H1 (cell line): Measurements from ENCODE around the gene PHEX.

ENCODE experiments used
- BACH1 ChIP-seq: IDR thresholded peaks from 2 replicates; pipeline ENCODE4 v1.6.1; 2012; ENCODE audit warnings: low read length, improper control_type of control experiment
- BRCA1 ChIP-seq: IDR thresholded peaks from 2 replicates; pipeline ENCODE4 v1.6.1; 2012; ENCODE audit warnings: low read depth, low read length, improper control_type of control experiment
- CBX8 ChIP-seq: fragments of 300-800, 300-1000 bp; sonication (generic); IDR thresholded peaks from 2 replicates; pipeline ENCODE4 v1.7.1; 2016; ENCODE audit warnings: low read depth, low read length, borderline replicate concordance
- CHD2 ChIP-seq: IDR thresholded peaks from 2 replicates; pipeline ENCODE4 v1.6.1; 2012; ENCODE audit warnings: low read length, improper control_type of control experiment
- CREB1 ChIP-seq: IDR thresholded peaks from 2 replicates; pipeline ENCODE4 v1.6.1; 2012; ENCODE audit warnings: inconsistent platforms
- CTCF ChIP-seq, 3 experiments: IDR thresholded peaks; 1 replicate in 2 of 3; 2 replicates in 1 of 3; pipeline versions ENCODE4 v1.5.1 to v1.6.1; 2011; ENCODE audit warnings: low read length in 3 of 3, mild to moderate bottlenecking in 3 of 3, inconsistent platforms in 2 of 3, low read depth in 1 of 3, moderate library complexity in 1 of 3; ENCODE audit not compliant: insufficient read depth in 1 of 3; ENCODE audit errors: control extremely low read depth in 1 of 3
- EZH2 ChIP-seq: fragments of 200-600 bp; sonication (generic); IDR thresholded peaks from 2 replicates; pipeline ENCODE4 v1.7.1; 2012; ENCODE audit warnings: low read depth, mild to moderate bottlenecking, moderate library complexity, low read length, inconsistent platforms; ENCODE audit not compliant: severe bottlenecking
- JUN ChIP-seq: IDR thresholded peaks from 2 replicates; pipeline ENCODE4 v1.6.1; 2011; ENCODE audit warnings: low read depth, mild to moderate bottlenecking, improper control_type of control experiment, low read length
- POLR2A ChIP-seq, 2 experiments: IDR thresholded peaks; 1 replicate in 1 of 2; 2 replicates in 1 of 2; pipeline ENCODE4 v1.6.1; 2011; ENCODE audit warnings: low read depth in 2 of 2, low read length in 2 of 2, mild to moderate bottlenecking in 2 of 2; ENCODE audit errors: control extremely low read depth in 1 of 2
- POLR2AphosphoS5 ChIP-seq: IDR thresholded peaks from 2 replicates; pipeline ENCODE4 v1.6.1; 2011; ENCODE audit warnings: low read depth, low read length
- TAF7 ChIP-seq: optimal IDR thresholded peaks from 2 replicates; pipeline ENCODE3; 2011; ENCODE audit warnings: low read depth, mild to moderate bottlenecking, inconsistent platforms, low read length, moderate library complexity, borderline replicate concordance

DNA sequence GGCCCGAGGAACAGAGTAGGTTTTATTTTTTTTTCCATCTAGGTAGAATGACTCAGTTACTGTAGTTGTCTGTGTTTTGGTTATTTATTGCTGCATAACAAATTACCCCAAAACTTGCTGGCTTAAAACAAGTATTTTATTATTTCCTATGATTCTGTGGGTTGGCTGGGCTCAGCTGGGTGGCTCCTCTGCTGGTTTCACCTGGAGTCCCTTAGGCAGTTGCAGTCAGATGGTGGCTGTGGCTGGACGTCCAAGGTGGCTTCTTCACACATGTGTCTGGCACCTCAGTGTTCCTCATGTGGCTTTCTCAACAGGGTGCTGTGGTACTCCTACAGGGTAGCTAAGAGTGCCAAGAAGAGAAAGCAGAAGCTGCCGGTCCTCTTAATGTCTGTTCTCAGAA lies 115.8 kb downstream of the PHEX start:
- TF ChIP-seq BRCA1 (no peak), POLR2AphosphoS5 (no peak), CREB1 (no peak), POLR2A (IDR thresholded peaks at IDR 0.05; ENCODE audit: control extremely low read depth in 1 of 2, low read depth in 2 of 2, low read length in 2 of 2) (no peak), CTCF (IDR thresholded peaks at IDR 0.05; ENCODE audit: control extremely low read depth in 1 of 3, insufficient read depth in 1 of 3, low read depth in 1 of 3, low read length in 3 of 3) (no peak), CBX8 (no peak), TAF7 (no peak), CHD2 (no peak), EZH2 (no peak), JUN (no peak), BACH1 (no peak)
